Fibroblast of lung (primary cell): ENCODE data around the gene GUCY2D. TPM values are rescaled to one million over a fixed set of nuclear protein-coding genes. Genes with fewer than 3 reads are reported as not detected.

Source experiments
- DNase-seq, 2 donors: peaks; one replicate each; pipeline versions ENCODE4 v3.0.0 to v3.0.0-alpha.2; 2010; ENCODE audit warnings: low read depth in 2 of 2
- H2AFZ ChIP-seq: 2 replicates; pipeline ENCODE4 v1.5.1; 2012; ENCODE audit warnings: low read length, control low read depth, inconsistent platforms
- H3K27ac ChIP-seq: 2 replicates; pipeline ENCODE4 v1.5.1; 2011; ENCODE audit warnings: low read length, control low read depth; ENCODE audit not compliant: insufficient read depth
- H3K27me3 ChIP-seq: 2 replicates; pipeline ENCODE4 v1.5.1; 2011; ENCODE audit warnings: mild to moderate bottlenecking, low read length; ENCODE audit not compliant: control insufficient read depth, insufficient read depth
- H3K36me3 ChIP-seq: 2 replicates; pipeline ENCODE4 v1.5.1; 2011; ENCODE audit warnings: low read length; ENCODE audit not compliant: control insufficient read depth, insufficient read depth
- H3K4me1 ChIP-seq: 2 replicates; pipeline ENCODE4 v1.5.1; 2011; ENCODE audit warnings: low read length; ENCODE audit not compliant: control insufficient read depth, insufficient read depth; ENCODE audit errors: extremely low read depth
- H3K4me2 ChIP-seq: 2 replicates; pipeline ENCODE4 v1.5.1; 2011; ENCODE audit warnings: low read length, control low read depth; ENCODE audit not compliant: insufficient read depth; ENCODE audit errors: extremely low read depth
- H3K4me3 ChIP-seq, 4 experiments: fragments of 200-600 bp in 1 of 4; sonication (generic) in 1 of 4; replicated peaks in 1 of 4; 2 replicates each; pipeline ENCODE4 v1.5.1; 2011 to 2016; ENCODE audit warnings: low read length in 4 of 4, low read depth in 3 of 4, mild to moderate bottlenecking in 3 of 4, control low read depth in 2 of 4, inconsistent platforms in 1 of 4, mixed read lengths in 1 of 4; ENCODE audit not compliant: insufficient read depth in 1 of 4; ENCODE audit errors: control extremely low read depth in 1 of 4
- H3K79me2 ChIP-seq: 2 replicates; pipeline ENCODE4 v1.5.1; 2012; ENCODE audit warnings: mild to moderate bottlenecking, low read length, inconsistent platforms; ENCODE audit not compliant: control insufficient read depth, insufficient read depth
- H3K9ac ChIP-seq: 2 replicates; pipeline ENCODE4 v1.5.1; 2011; ENCODE audit warnings: mild to moderate bottlenecking, low read length, control low read depth; ENCODE audit not compliant: insufficient read depth
- H3K9me3 ChIP-seq: 2 replicates; pipeline ENCODE4 v1.5.1; 2012; ENCODE audit warnings: low read depth, low read length; ENCODE audit not compliant: control insufficient read depth, insufficient read depth
- H4K20me1 ChIP-seq: 2 replicates; pipeline ENCODE4 v1.5.1; 2011; ENCODE audit warnings: low read length; ENCODE audit not compliant: control insufficient read depth, insufficient read depth; ENCODE audit errors: extremely low read depth
- CTCF ChIP-seq, 2 donors: IDR thresholded peaks in 1 of 2; conservative IDR thresholded peaks in 1 of 2; 1 replicate in 1 of 2; 2 replicates in 1 of 2; pipeline ENCODE4 v1.5.1; 2011 to 2012; ENCODE audit warnings: low read length in 2 of 2, control low read depth in 1 of 2, inconsistent platforms in 1 of 2, low read depth in 1 of 2, mild to moderate bottlenecking in 1 of 2
- EZH2 ChIP-seq: IDR thresholded peaks from 2 replicates; pipeline ENCODE4 v1.5.1; 2012; ENCODE audit warnings: low read length, control low read depth, mild to moderate bottlenecking; ENCODE audit errors: missing control alignments
- polyA plus RNA-seq, 2 donors: library from polyadenylated mRNA; depleted of rRNA in 1 of 2; stranded (reverse) in 1 of 2; unstranded in 1 of 2; fragments of >200 nt; gene quantifications; 2 replicates each; pipeline ENCODE4 v1.2.1, GENCODE V29; 2011 to 2012; ENCODE audit warnings: missing spikeins in 1 of 2
- total RNA-seq: library from RNA; depleted of rRNA; stranded (reverse); fragments of >200 nt; gene quantifications from 2 replicates; pipeline ENCODE4 v1.2.1, GENCODE V29; 2014

GUCY2D gene
- total and polyA plus RNA-seq, 2 donors (not counting 1 experiment from before 2014, with no cell fraction given) = not detected

- Histone ChIP-seq H2AFZ (no peak overlapping the region), H3K79me2 (no peaks in the 10 kb centered on the region), H3K27ac (no peak overlapping the region), H3K4me1 (no peaks in the 10 kb centered on the region), H3K36me3 (no peaks in the 10 kb centered on the region), H3K9ac (no peak overlapping the region), H3K4me3 (no peak overlapping the region), H3K4me2 (no peak overlapping the region), H3K27me3 (no peaks in the 10 kb centered on the region), H4K20me1 (no peaks in the 10 kb centered on the region), H3K9me3 (no peaks in the 10 kb centered on the region)
- DNase-seq = no peak
- TF ChIP-seq CTCF (conservative IDR thresholded peaks at IDR 0.05 in 1 of 2, IDR thresholded peaks at IDR 0.05 in 1 of 2; ENCODE audit: low read depth in 1 of 2, low read length in 2 of 2) = no peak
- no peak for TF ChIP-seq EZH2
These were observed 8.3 kb upstream of the GUCY2D start for GRCh38 chr17:7993972-7994589.

GRCh38 chr17:7995724-7996123 lies 6.7 kb upstream of the GUCY2D start:
- TF ChIP-seq EZH2 (no peak), CTCF (conservative IDR thresholded peaks at IDR 0.05 in 1 of 2, IDR thresholded peaks at IDR 0.05 in 1 of 2; ENCODE audit: low read depth in 1 of 2, low read length in 2 of 2) (no peak)
- no peaks in the 10 kb centered on the region for H3K79me2 ChIP-seq
- no peak overlapping the region for H3K27ac ChIP-seq
- no peak overlapping the region for H3K9ac ChIP-seq
- no peaks in the 10 kb centered on the region for H4K20me1 ChIP-seq
- H3K36me3 ChIP-seq = no peaks in the 10 kb centered on the region
- peaks cover 3% of the 10 kb centered on the region for H3K27me3 ChIP-seq
- no peak overlapping the region for H3K4me3 ChIP-seq
- no peaks in the 10 kb centered on the region for H3K9me3 ChIP-seq
- no peaks in the 10 kb centered on the region for H3K4me1 ChIP-seq
- H3K4me2 ChIP-seq = no peak overlapping the region
- no peak overlapping the region for H2AFZ ChIP-seq
- DNase-seq = no peak

GRCh38 chr17:7997186-7997585 lies 5.2 kb upstream of the GUCY2D start:
- no peak for TF ChIP-seq EZH2
- TF ChIP-seq CTCF (conservative IDR thresholded peaks at IDR 0.05 in 1 of 2, IDR thresholded peaks at IDR 0.05 in 1 of 2; ENCODE audit: low read depth in 1 of 2, low read length in 2 of 2) = peak in 1 of 2 donors; percentile 48
- H2AFZ ChIP-seq = no peak overlapping the region
- peaks cover 10% of the 10 kb centered on the region for H3K27me3 ChIP-seq
- no peaks in the 10 kb centered on the region for H3K9me3 ChIP-seq
- no peaks in the 10 kb centered on the region for H4K20me1 ChIP-seq
- H3K27ac ChIP-seq = no peak overlapping the region
- H3K4me2 ChIP-seq = no peak overlapping the region
- no peak overlapping the region for H3K9ac ChIP-seq
- H3K4me1 ChIP-seq = no peaks in the 10 kb centered on the region
- no peaks in the 10 kb centered on the region for H3K79me2 ChIP-seq
- no peaks in the 10 kb centered on the region for H3K36me3 ChIP-seq
- DNase-seq = peak; percentile 26 to 44
- H3K4me3 ChIP-seq = no peak overlapping the region
